ENCODE measurements around the gene MDM1.
A peak's percentile ranks its signal among the peaks of the same experiment; 100 is the strongest.

The MDM1 gene

GRCh38 chr12:68324531-68324930 lies 7.6 kb downstream of the MDM1 start:
- no peak for DNase-seq
- no peak for TF ChIP-seq GATA1 (IDR thresholded peaks at IDR 0.05; ENCODE audit: low read depth, low read length)
- no peak for TF ChIP-seq POLR2A (IDR thresholded peaks at IDR 0.05; ENCODE audit: low read length)

GRCh38 chr12:68321140-68321539 lies 11.0 kb downstream of the MDM1 start:
- no peak for DNase-seq
- TF ChIP-seq GATA1 (IDR thresholded peaks at IDR 0.05; ENCODE audit: low read depth, low read length), result no peak
- no peak for TF ChIP-seq POLR2A (IDR thresholded peaks at IDR 0.05; ENCODE audit: low read length)

DNA sequence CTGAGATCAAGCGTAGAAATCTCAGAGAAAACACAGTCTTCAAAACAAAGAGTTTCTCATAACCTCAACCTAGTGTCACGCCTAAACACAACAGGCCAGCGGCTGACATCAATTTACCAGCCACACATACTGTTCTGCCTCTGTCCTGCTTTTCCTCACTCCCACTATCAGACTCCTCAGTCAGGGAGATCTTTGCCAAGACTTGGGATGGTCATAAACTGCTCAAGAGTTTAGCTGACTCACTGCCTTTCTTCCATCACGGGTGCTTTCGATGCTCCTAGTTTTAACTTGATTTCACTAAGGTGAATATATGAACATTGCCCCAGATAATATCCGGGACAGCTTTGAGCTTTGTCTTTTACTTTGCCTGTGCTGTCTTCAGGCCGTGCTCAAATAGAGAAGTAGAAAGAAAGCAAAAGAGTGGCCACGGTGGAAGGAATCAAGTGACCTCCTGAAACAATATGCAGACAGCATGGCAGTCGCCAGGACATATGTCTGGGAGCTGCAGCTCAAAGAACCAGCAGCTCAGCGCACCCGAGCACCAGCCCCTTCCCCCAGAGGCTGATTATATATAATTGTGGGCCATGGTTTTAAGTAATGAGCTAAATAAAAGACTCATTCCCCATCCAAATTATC lies 12.1 kb downstream of the MDM1 start:
- DNase-seq, result peak in 1 of 2 experiments; percentile 4
- TF ChIP-seq GATA1 (IDR thresholded peaks at IDR 0.05; ENCODE audit: low read depth, low read length), result no peak
- TF ChIP-seq POLR2A (IDR thresholded peaks at IDR 0.05; ENCODE audit: low read length), result no peak

DNA sequence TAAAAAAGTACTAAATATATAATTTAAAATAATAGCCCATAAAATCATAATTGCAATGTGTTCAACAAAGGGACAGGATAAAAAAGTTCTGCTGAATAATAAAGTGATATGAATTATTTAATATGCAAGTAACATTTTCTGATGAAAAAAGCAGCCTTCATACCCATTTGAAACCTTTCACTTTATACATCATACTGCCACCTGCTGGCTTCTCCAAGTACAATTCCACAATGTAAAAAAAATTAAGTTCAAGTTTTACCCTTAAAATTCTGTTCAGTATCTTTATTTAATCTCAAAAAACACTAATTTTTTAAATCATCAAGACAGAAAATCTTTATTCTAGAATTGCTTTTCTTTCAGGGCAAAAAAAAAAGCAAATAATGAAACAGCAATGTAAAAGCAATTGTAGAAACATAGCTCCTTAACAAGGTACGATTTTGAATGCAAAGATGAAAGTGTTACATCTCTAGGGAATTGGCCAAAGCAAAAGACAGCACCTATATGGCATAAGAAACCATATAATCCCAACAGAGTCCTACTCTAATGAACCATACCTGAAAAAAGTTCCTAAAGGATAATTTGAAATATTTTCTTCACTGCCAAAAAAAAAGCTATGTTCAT lies 15.0 kb downstream of the MDM1 start:
- peak; percentile 65 to 81 for DNase-seq
- no peak for TF ChIP-seq POLR2A (IDR thresholded peaks at IDR 0.05; ENCODE audit: low read length)
- no peak for TF ChIP-seq GATA1 (IDR thresholded peaks at IDR 0.05; ENCODE audit: low read depth, low read length)

GRCh38 chr12:68310370-68310769 lies 21.8 kb downstream of the MDM1 start:
- no peak for TF ChIP-seq POLR2A (IDR thresholded peaks at IDR 0.05; ENCODE audit: low read length)
- no peak for TF ChIP-seq GATA1 (IDR thresholded peaks at IDR 0.05; ENCODE audit: low read depth, low read length)
- DNase-seq, result no peak

DNA sequence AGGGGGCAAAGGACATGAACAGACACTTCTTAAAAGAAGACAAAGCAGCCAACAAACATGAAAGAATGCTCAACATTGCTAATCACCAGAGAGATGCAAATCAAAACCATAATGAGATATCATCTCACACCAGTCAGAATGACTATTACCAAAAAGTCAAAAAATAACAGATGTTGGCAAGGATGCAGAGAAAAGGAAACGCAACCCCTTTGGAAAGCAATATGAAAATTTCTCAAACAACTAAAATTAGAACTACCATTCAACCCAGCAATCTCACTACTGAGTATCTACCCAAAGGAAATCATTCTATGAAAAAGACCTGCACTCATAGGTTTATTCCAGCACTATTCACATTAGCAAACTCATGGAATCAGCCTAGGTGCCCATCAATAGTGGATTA lies 25.6 kb downstream of the MDM1 start:
- DNase-seq, result no peak
- TF ChIP-seq POLR2A (IDR thresholded peaks at IDR 0.05; ENCODE audit: low read length) (no peak), GATA1 (IDR thresholded peaks at IDR 0.05; ENCODE audit: low read depth, low read length) (no peak)

DNA sequence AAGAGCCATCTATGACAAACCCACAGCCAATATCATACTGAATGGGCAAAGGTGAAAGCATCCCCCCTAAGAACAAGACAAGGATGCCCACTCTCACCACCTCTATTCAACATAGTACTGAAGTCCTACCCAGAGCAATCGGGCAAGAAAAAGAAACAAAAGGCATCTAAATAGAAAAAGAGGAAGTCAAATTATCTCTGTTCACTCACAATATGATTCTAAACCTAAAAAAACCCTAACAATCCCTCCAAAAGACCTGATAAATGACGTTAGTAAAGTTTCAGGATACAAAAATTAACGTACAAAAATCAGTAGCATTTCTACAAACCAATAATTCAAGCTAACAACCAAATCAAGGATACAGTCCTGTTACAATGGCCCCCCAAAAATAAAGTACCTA lies 26.9 kb downstream of the MDM1 start:
- TF ChIP-seq POLR2A (IDR thresholded peaks at IDR 0.05; ENCODE audit: low read length), result no peak
- TF ChIP-seq GATA1 (IDR thresholded peaks at IDR 0.05; ENCODE audit: low read depth, low read length), result no peak
- no peak for DNase-seq

DNA sequence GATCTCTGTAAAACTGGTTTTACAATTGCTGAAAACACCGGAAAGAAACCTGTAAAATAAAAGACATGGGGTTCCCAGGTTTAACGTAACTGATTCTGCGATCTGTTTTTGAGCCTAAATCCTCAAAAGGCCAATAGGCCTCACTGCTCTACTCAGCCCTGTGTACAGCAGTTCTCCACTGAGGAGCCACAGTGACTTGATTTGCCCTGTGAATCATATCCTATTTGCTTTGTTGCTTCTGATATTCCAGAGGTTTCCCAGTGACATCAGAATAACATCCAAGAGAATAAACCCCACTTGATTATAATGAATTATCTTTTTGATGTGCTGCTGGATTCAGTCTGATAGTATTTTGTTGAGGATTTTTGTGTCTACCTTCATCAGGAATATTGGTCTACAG lies 27.5 kb downstream of the MDM1 start:
- no peak for DNase-seq
- no peak for TF ChIP-seq POLR2A (IDR thresholded peaks at IDR 0.05; ENCODE audit: low read length)
- no peak for TF ChIP-seq GATA1 (IDR thresholded peaks at IDR 0.05; ENCODE audit: low read depth, low read length)

DNA sequence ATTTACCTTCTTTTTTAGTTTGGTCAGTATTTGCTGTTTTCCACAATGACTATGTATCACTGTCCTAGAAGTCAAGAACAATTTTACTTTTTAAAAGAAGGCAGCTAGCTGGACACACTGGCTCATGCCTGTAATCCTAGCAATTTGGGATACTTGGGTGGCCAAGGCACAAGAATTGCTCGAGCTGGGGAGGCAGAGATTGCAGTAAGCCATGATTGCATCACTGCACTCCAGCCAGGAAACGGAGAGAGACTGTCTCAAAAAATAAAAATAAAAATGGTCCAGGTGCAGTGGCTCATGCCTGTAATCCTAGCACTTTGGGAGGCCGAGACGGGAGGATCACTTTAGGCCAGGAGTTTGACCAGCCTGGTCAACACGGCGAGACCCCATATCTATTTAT lies 28.3 kb downstream of the MDM1 start:
- TF ChIP-seq POLR2A (IDR thresholded peaks at IDR 0.05; ENCODE audit: low read length) (no peak), GATA1 (IDR thresholded peaks at IDR 0.05; ENCODE audit: low read depth, low read length) (no peak)
- no peak for DNase-seq

DNA sequence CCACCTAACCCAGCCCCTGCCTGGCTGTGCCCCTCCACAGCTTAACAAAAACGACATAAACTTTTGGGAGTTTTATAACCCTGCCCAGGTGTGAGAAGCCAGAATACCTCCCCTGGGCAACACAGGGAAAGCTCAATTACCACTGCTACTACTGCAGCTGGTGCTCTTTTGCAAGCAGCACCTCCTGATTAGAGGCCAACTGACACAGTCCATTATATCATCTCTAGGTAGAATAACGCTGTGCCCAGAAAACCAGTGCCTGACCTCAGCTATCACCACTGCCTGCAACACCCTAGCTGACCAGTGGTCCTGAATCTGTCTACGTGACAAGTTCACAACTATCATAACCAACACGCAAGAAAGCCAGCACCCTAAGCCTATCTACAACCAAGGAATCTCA lies 34.2 kb downstream of the MDM1 start:
- no peak for DNase-seq
- TF ChIP-seq POLR2A (IDR thresholded peaks at IDR 0.05; ENCODE audit: low read length), result no peak
- TF ChIP-seq GATA1 (IDR thresholded peaks at IDR 0.05; ENCODE audit: low read depth, low read length), result no peak

DNA sequence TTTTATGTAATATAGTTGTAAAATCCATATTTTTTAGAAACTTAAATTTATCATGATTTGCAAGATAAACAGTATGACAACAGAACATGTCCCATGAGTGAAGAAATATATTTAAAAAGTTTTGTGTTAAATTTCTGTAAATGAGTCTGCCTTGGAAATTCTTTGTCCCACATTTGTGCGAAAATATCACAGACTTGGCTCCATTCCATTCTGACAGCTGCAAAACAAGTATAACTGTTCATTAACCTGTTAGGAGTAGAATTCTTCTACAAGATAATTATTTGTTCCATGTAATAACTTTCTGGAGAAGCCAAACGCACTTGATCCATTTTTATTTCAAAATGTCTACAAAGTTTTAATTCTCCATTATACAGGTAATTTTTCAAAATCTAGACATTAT lies 37.9 kb downstream of the MDM1 start:
- TF ChIP-seq POLR2A (IDR thresholded peaks at IDR 0.05; ENCODE audit: low read length) (no peak), GATA1 (IDR thresholded peaks at IDR 0.05; ENCODE audit: low read depth, low read length) (no peak)
- DNase-seq, result no peak

- TF ChIP-seq GATA1 (IDR thresholded peaks at IDR 0.05; ENCODE audit: low read depth, low read length), result no peak
- no peak for DNase-seq
These were observed 38.8 kb downstream of the MDM1 start for GRCh38 chr12:68293347-68293746.

DNA sequence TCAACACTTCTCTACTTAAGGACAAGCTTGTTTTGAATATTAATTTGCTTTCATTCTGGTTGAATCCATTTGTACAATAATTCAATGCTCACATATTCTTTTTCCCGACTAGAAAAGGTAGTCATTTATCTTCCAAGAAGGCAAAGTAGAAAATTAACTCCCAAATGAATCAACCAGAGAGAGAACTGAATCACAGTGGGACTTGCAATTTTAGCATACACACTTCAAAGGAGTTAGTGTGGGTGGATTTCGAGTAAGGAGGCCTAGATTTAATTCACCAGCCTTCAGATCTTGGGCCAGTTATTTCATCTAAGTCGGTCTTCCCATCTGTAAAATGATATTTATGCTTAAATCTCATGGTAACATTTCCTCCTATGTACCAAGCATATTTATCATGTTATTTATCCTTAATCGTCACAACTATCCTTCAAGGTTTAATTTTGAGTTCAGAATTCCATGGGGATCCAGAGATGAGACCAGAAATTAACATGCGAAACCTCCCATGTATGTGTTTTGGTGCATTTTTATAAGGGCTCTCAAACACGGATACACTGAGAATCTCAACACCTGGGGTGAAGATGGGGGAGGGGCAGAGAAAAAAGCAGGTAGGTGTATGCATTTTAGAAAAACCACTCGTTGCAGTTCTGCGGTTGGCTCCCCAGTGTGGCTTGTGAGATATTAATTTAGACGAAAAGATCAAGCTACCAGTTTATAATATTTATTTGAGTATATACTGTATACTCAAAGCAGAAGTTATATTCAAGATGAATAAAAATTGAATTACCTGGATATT lies 39.8 kb downstream of the MDM1 start:
- no peak for DNase-seq
- TF ChIP-seq POLR2A (IDR thresholded peaks at IDR 0.05; ENCODE audit: low read length) (no peak), GATA1 (IDR thresholded peaks at IDR 0.05; ENCODE audit: low read depth, low read length) (no peak)

GRCh38 chr12:68291396-68292036 lies 40.6 kb downstream of the MDM1 start:
- DNase-seq, result no peak

More at GRCh38 chr12:68291396-68292036, 40.6 kb downstream of the MDM1 start:
- TF ChIP-seq GATA1 (IDR thresholded peaks at IDR 0.05; ENCODE audit: low read depth, low read length) (no peak), POLR2A (IDR thresholded peaks at IDR 0.05; ENCODE audit: low read length) (no peak)
